Airway epithelial cell (primary cell): ENCODE measurements around the gene PLRG1. TPM values are rescaled to one million over a fixed set of nuclear protein-coding genes. Genes with fewer than 3 reads are reported as not detected.

Experiments used
- total RNA-seq: library from RNA; depleted of rRNA; stranded (reverse); fragments of >200 nt; gene quantifications from 2 replicates; pipeline ENCODE4 v1.2.3, GENCODE V29; 2015

The PLRG1 gene
- total RNA-seq: 53.6 and 60.6 TPM in 2 replicates

DNA sequence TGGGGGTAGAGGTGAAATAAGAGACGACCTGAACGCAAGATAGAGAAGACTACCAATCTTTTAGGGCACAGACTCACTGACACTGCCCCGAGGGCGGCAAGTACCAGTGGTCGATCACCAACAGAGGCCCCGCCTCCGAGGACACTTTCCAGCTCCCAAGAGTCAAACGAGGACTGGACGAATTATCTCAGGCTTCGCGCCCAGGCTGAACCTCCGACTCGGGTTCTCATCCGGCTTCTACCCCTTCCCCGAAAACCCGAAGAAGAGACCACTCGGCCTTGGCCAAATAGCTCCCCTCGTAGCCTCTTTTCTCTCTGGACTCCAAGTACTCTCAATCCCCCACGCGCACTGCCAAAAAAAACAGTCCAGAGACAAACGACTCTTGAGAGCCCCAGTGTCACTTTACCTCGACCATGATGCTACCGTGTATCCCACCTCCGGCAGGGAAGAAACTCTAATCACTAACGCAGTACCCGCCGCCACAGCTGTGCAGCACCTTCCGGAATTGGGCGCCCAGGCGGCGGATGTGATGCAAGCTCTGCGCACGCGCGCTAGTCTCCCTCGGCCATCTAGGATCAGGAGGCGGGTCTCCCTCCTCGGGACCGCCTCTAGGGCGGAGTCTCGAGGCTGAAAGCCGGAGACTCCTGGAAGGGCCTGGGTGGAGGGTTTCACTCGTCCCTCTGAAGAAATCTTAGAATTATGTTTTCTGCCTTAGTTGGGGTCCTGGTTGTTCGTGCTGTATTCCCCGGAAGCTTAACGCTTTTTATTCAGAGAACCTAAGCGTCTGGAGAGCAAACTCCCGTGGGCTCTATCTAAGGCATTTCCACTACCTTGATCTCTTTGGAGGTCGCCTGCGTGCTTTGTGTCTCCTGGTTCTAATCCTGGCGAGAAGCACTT lies at the start of gene PLRG1:
PLRG1 (minus strand) TSS at position 507 of the 897 bp plus-strand sequence; CDS start at position 415, 92 bp downstream.

DNA sequence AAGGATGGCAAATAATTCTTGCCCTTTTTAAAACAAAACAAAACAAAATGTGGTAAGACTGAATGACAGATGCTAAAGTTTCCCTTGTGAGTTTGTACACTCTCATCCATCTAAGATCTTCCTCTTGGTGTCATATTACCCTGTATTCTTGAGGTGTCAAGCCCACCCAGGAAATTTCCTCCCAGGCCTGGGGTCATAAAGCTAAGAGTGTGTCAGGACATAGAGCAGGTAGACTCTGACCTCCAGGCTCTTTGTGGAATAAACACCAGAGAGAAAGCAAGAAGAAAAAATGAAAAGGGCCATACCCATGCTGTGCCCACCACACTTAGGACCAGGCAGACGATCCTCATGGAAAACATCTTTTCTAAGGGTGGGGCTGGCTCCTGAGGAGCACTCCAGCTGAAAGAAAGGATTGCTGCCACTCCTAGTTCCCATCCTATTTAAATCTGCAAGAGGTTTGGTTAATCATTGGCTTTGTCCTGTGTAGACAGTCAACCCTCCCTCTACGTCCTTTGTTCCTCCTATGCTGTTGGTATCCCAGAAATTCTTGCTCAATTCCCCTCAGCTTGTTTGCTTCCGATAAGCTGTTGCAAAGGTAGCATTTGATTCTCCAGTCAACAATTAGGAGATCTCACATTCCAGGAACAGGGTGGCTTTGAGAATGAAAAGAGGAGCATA lies 40.3 kb upstream of the PLRG1 start, which contains the start of gene FGA:
FGA (minus strand) TSS at position 414 of the 678 bp plus-strand sequence; CDS start at position 359, 55 bp downstream.

DNA sequence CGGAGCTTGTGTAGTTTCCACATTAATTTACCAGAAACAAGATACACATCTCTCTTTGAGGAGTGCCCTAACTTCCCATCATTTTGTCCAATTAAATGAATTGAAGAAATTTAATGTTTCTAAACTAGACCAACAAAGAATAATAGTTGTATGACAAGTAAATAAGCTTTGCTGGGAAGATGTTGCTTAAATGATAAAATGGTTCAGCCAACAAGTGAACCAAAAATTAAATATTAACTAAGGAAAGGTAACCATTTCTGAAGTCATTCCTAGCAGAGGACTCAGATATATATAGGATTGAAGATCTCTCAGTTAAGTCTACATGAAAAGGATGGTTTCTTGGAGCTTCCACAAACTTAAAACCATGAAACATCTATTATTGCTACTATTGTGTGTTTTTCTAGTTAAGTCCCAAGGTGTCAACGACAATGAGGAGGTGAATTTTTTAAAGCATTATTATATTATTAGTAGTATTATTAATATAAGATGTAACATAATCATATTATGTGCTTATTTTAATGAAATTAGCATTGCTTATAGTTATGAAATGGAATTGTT lies 12.6 kb upstream of the PLRG1 start, which contains the start of gene FGB:
FGB (plus strand) TSS at position 315 of the 558 bp plus-strand sequence; CDS start at position 323, 8 bp downstream.

DNA sequence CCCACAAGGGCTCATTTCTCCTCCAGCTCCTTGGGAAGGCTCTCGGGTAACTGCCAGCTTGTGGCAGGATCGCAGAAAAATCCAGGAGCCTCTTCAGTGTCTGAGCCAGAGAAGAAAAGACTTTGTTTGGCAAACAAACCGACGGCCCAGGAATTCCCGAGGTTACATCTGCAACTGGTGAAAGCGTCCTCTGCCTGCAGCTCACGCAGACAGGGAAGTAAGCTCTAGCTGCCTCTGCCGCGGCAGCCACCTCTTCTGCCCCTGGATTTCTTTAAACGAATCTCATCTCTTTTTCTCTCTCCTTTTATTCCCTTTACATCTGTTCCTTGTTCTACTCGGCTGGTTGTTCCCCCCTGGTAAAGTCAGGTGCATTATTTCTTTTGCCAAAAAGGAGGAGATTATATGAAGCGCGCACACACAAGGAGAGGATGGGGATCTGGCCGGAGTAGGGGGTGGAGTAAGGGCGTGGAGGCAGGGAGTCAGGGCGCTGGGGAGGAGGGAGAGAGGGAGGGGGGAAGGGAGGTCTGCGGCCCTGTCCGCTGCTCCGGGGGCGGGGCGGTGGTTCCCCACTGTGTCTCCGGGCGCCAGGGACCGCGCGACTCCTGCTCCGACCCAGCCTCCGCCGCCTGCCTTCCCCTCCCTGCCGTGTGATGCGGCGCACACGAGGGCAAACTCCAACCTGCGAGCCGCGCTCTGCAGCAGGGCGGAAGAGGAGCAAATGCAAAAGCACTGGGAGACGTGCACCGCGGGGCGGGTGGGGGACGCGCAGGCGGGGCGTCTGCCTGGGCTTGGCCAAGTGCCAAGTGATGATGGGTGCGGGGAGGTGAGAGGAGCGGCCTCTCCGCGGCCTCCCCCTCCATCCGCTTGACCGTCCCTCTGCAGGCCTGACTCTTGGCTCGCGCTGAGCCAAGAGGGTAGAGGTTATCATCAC lies 58.6 kb downstream of the PLRG1 start, which contains the start of gene DCHS2:
DCHS2 (minus strand) TSS at position 459 of the 931 bp plus-strand sequence; CDS start at position 15, 444 bp downstream.

Other genes with a start within 250 kb of the PLRG1 start
- 0.07 TPM in 1 of 2 replicates, not detected in the other for gene DCHS2, start 58.6 kb downstream of the PLRG1 start, total RNA-seq
- not detected in 2 replicates for gene FGB, start 12.6 kb upstream of the PLRG1 start, total RNA-seq
- gene FGA, start 40.3 kb upstream of the PLRG1 start, total RNA-seq: not detected in 2 replicates
- not detected in 2 replicates for gene FGG, start 62.3 kb upstream of the PLRG1 start, total RNA-seq
- gene LRAT, start 193.6 kb upstream of the PLRG1 start, total RNA-seq: 1.3 and 1.4 TPM in 2 replicates
- gene RBM46, start 230.9 kb upstream of the PLRG1 start, total RNA-seq: not detected in 2 replicates